Uterus (tissue), 4 donors: ENCODE results near the gene SYMPK. TPM values are rescaled to one million over a fixed set of nuclear protein-coding genes. Genes with fewer than 3 reads are reported as not detected.

Experiments used
- DNase-seq, 2 donors: peaks; one replicate each; pipeline ENCODE4 v3.0.0-alpha.2; 2019 to 2020
- H3K27ac ChIP-seq, 2 donors: fragments of 200-600 bp; sonication (generic); 1 replicate in 1 of 2; 2 replicates in 1 of 2; pipeline ENCODE4 v1.5.1; 2016 to 2018
- H3K27me3 ChIP-seq, 2 donors: fragments of 200-600 bp; sonication (generic); one replicate each; pipeline ENCODE4 v1.5.1; 2018 to 2019; ENCODE audit warnings: control low read depth in 1 of 2
- H3K36me3 ChIP-seq, 2 donors: fragments of 200-600 bp; sonication (generic); one replicate each; pipeline ENCODE4 v1.5.1; 2019; ENCODE audit warnings: control low read depth in 1 of 2
- H3K4me1 ChIP-seq, 2 donors: fragments of 200-600 bp; sonication (generic); one replicate each; pipeline ENCODE4 v1.5.1; 2018 to 2019; ENCODE audit warnings: control low read depth in 1 of 2
- H3K4me3 ChIP-seq, 2 donors: fragments of 200-600 bp; sonication (generic); 1 replicate in 1 of 2; 2 replicates in 1 of 2; pipeline ENCODE4 v1.5.1; 2018 to 2019; ENCODE audit warnings: mild to moderate bottlenecking in 1 of 2
- H3K9me3 ChIP-seq, 2 donors: fragments of 200-600 bp; sonication (generic); one replicate each; pipeline ENCODE4 v1.5.1; 2019; ENCODE audit warnings: control low read depth in 1 of 2
- POLR2A ChIP-seq, 2 donors: fragments of 450-650 bp; IDR thresholded peaks; one replicate each; pipeline ENCODE4 v1.6.1; 2016; ENCODE audit warnings: antibody characterized with exemption in 2 of 2, mild to moderate bottlenecking in 1 of 2, moderate library complexity in 1 of 2
- intact Hi-C: fragments of 100-400 bp; cut with DNase I; formaldehyde crosslinking; loops from one replicate; pipeline ENCODE4 v1.15.1; 2023; ENCODE audit warnings: low total_unique reads
- total RNA-seq, 4 donors: library from RNA; depleted of rRNA in 3 of 4; stranded (reverse); fragments of >200 nt in 3 of 4; gene quantifications; one replicate each; pipeline versions ENCODE4 v1.1.0 to v1.2.4, GENCODE V29; 2014 to 2023
- TF ChIP-seq, protein P1 (sequence below), 4 experiments: fragments of 200-600 bp in 2 of 4; fragments of 450-650 bp in 2 of 4; sonication (generic) in 2 of 4; IDR thresholded peaks; one replicate each; pipeline ENCODE4 v1.5.1; 2016 to 2019; ENCODE audit warnings: antibody characterized with exemption in 4 of 4, mild to moderate bottlenecking in 2 of 4, moderate library complexity in 1 of 4
- donor health status: DM: yes; HTN: yes; CAD: no.

SYMPK gene
- total RNA-seq, 4 donors from 2014 or later, result 32.0 to 72.6 (median 46.4) TPM

DNA sequence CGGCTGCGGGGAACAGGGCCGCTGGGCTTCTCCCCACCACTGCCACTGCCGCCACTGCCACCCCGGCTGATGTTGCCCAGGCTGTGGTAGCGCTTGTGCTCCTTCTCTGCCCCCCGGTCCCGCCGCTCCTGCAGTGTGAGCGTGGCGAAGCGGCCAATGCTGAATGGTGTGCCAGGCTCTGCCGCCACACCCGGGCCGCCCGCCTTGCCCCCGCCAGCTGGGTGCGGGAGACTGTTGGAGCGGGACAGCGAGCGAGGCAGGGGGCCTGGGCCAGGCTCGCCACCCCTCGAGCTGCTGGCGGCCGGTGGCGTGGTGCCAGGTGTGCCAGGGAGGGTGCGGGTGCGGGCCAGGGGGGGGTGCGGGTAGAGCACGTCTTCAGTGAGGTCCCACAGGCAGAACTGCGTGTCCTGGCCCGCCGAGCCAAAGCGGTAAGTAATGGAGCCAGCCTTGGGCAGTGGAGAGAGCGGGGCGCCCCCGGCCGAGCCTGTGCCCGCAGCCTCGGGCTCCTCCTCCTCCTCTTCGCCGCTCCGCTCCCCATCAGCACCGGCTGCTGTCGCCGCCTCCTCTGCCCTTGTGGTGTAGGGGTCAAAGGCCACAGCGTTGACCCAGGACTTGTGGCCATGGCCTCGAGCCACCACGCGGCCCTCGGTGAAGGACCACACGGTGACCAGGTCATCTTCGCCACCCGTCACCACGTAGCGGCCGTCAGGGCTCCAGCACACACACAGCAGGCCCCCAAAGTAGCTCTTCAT is 77.0 kb downstream of the SYMPK start:
- H3K27me3 ChIP-seq, result no peaks in the 10 kb centered on the region
- TF ChIP-seq POLR2A (IDR thresholded peaks at IDR 0.05), result no peak
- TF ChIP-seq, protein P1, sequence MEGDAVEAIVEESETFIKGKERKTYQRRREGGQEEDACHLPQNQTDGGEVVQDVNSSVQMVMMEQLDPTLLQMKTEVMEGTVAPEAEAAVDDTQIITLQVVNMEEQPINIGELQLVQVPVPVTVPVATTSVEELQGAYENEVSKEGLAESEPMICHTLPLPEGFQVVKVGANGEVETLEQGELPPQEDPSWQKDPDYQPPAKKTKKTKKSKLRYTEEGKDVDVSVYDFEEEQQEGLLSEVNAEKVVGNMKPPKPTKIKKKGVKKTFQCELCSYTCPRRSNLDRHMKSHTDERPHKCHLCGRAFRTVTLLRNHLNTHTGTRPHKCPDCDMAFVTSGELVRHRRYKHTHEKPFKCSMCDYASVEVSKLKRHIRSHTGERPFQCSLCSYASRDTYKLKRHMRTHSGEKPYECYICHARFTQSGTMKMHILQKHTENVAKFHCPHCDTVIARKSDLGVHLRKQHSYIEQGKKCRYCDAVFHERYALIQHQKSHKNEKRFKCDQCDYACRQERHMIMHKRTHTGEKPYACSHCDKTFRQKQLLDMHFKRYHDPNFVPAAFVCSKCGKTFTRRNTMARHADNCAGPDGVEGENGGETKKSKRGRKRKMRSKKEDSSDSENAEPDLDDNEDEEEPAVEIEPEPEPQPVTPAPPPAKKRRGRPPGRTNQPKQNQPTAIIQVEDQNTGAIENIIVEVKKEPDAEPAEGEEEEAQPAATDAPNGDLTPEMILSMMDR (IDR thresholded peaks at IDR 0.05), result no peak
- H3K4me3 ChIP-seq, result no peak overlapping the region
- H3K36me3 ChIP-seq, result no peaks in the 10 kb centered on the region
- no peaks in the 10 kb centered on the region for H3K9me3 ChIP-seq
- peak overlapping the region in 1 of 2 donors; percentile 97 for H3K27ac ChIP-seq
- peaks cover 0 to 17% of the 10 kb centered on the region in 2 donors for H3K4me1 ChIP-seq
- no peak for DNase-seq
- intact Hi-C loops, result no loop called here

DNA sequence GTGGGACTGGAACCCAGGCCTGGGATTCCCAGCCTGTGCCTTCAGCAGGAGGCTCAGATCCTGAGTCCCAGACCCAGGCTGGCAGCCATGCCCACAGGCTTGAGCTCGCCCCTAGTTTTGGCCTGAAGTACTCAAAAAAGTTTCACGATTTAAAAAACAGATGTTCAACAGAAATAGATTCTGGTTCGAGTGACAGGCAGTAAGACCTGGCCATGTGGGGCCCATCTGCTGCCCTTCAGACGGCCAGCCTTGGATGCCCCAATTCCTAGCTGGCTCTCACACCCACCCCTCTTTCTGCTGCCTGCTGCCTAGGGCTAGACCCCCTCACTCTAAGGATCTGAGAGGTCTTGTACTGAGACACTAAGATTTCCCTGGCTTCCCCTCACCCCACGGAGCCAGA is 77.8 kb downstream of the SYMPK start:
- DNase-seq, result no peak
- Histone ChIP-seq H3K36me3 (no peaks in the 10 kb centered on the region), H3K9me3 (no peaks in the 10 kb centered on the region), H3K27ac (peak overlapping the region; percentile 93 to 97), H3K4me1 (peaks cover 6 to 17% of the 10 kb centered on the region in 2 donors), H3K27me3 (no peaks in the 10 kb centered on the region), H3K4me3 (no peak overlapping the region)
- TF ChIP-seq POLR2A (IDR thresholded peaks at IDR 0.05), result no peak
- TF ChIP-seq, protein P1 (IDR thresholded peaks at IDR 0.05), result no peak
- intact Hi-C loops, result no loop called here

GRCh38 chr19:45784096-45784495 is 78.9 kb downstream of the SYMPK start:
- Histone ChIP-seq H3K4me1 (peaks cover 6 to 17% of the 10 kb centered on the region in 2 donors), H3K4me3 (no peak overlapping the region)
- intact Hi-C loops, result no loop called here

DNA sequence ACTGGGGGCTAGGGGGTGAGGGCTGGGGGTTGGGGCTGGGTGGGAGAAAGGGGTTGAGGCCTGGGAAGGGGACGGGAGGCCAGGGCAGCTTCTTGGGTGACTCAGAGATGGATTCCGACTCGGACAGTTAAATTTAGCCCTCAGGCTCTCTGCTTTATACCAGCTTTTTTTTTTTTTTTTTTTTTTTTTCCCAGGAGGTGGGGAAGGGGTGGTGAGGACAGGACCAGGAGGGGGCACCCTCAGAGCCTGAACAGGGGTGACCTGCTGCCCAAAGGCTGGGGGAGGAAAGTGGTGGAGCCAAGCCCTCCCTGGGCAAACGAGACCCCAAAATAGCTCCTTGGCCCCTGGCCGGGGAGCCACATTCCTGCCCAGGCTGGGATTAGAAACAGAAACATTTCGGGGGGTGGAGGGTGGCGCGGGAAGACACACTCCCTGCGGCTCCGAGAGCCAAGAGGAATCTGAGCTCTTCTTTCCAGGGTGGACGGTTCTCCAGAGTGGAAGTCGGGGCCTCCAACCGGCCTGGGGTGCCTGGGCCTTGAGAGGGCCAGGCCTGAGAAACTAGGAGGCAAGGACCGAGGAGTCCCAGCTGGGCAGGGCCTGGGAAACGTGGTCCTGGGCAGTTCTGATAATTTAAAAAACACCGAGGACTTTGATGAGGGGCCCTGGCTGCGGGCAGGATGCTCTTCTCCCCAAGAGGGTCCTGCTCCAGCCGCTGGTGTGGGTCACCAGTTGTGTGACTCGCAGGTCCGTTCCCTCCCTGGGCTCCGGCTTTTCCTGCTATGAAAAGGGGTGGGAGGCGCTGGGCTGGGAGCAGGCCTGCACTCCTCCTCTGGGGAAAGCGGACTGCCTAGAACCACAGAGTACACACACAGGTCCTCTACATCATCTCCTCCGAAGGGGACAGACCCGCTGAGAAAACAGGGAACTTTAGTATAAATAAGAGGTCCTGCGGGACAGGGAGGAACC is 79.8 kb downstream of the SYMPK start:
- peak; percentile 84 to 86 for DNase-seq

More at GRCh38 chr19:45784096-45784495, 78.9 kb downstream of the SYMPK start:
- no peak for TF ChIP-seq POLR2A (IDR thresholded peaks at IDR 0.05)
- TF ChIP-seq, protein P1 (IDR thresholded peaks at IDR 0.05), result no peak
- Histone ChIP-seq H3K9me3 (no peaks in the 10 kb centered on the region), H3K27ac (peak overlapping the region; percentile 93 to 97), H3K36me3 (no peaks in the 10 kb centered on the region), H3K27me3 (no peaks in the 10 kb centered on the region)
- DNase-seq, result no peak

More for the DNA sequence above, 79.8 kb downstream of the SYMPK start:
- intact Hi-C loops, result no loop called here
- Histone ChIP-seq H3K27ac (peak overlapping the region; percentile 93 to 97), H3K36me3 (no peaks in the 10 kb centered on the region), H3K4me3 (peak overlapping the region; percentile 48 to 78), H3K4me1 (peaks cover 6 to 17% of the 10 kb centered on the region in 2 donors), H3K27me3 (no peaks in the 10 kb centered on the region), H3K9me3 (no peaks in the 10 kb centered on the region)
- TF ChIP-seq, protein P1 (IDR thresholded peaks at IDR 0.05), result no peak
- TF ChIP-seq POLR2A (IDR thresholded peaks at IDR 0.05), result peak in 1 of 2 donors; percentile 30
